Fibroblast of skin of abdomen (primary cell): ENCODE results near the gene EVI2B.
"Not testable (repeated sequence)": the region's sequence is repeated elsewhere in the genome, so short reads cannot be mapped to it uniquely, and the experiment has no call there.

Source experiments
- DNase-seq: peaks from one replicate; pipeline ENCODE4 v3.0.0-alpha.2; 2013

Gene EVI2B

GRCh38 chr17:31310260-31310659 lies 3.6 kb downstream of the EVI2B start:
- DNase-seq: no peak

- DNase-seq: no peak
These were observed 4.3 kb downstream of the EVI2B start for GRCh38 chr17:31309556-31309955.

- DNase-seq: no peak
These were observed 5.2 kb downstream of the EVI2B start for GRCh38 chr17:31308372-31309334.

- no peak for DNase-seq
These were observed 6.2 kb downstream of the EVI2B start for GRCh38 chr17:31307640-31308039.

GRCh38 chr17:31299624-31300023 lies 14.2 kb downstream of the EVI2B start:
- DNase-seq: no peak

GRCh38 chr17:31297090-31297489 lies 16.8 kb downstream of the EVI2B start, which contains the start of gene OMG:
TSS of gene OMG (minus strand) at chr17:31297239. CDS start at chr17:31296331, 908 bp downstream.
- DNase-seq: no peak

- no peak for DNase-seq
These were observed 17.7 kb downstream of the EVI2B start for GRCh38 chr17:31296142-31296541.

GRCh38 chr17:31295489-31295871 lies 18.4 kb downstream of the EVI2B start:
- no peak for DNase-seq

GRCh38 chr17:31294820-31295488 lies 18.9 kb downstream of the EVI2B start:
- DNase-seq: peak; percentile 80

- DNase-seq: no peak
These were observed 19.6 kb downstream of the EVI2B start for GRCh38 chr17:31294231-31294630.

GRCh38 chr17:31293581-31293980 lies 20.3 kb downstream of the EVI2B start:
- DNase-seq: peak; percentile 57

GRCh38 chr17:31291820-31292219 lies 22.0 kb downstream of the EVI2B start:
- peak; percentile 62 for DNase-seq

- no peak for DNase-seq
These were observed 24.1 kb downstream of the EVI2B start for GRCh38 chr17:31289790-31290189.

- not testable (repeated sequence) for DNase-seq
These were observed 25.9 kb downstream of the EVI2B start for GRCh38 chr17:31287932-31288331.

- DNase-seq: no peak
These were observed 27.3 kb downstream of the EVI2B start for GRCh38 chr17:31286587-31286986.

GRCh38 chr17:31283841-31284240 lies 30.0 kb downstream of the EVI2B start:
- DNase-seq: no peak

- no peak for DNase-seq
These were observed 32.8 kb downstream of the EVI2B start for GRCh38 chr17:31281061-31281460.

GRCh38 chr17:31279401-31279800 lies 34.5 kb downstream of the EVI2B start:
- no peak for DNase-seq

GRCh38 chr17:31275116-31275515 lies 38.7 kb downstream of the EVI2B start:
- DNase-seq: no peak

GRCh38 chr17:31274252-31274651 lies 39.6 kb downstream of the EVI2B start:
- peak; percentile 55 for DNase-seq

GRCh38 chr17:31273516-31273915 lies 40.3 kb downstream of the EVI2B start:
- no peak for DNase-seq

- DNase-seq: no peak
These were observed 41.1 kb downstream of the EVI2B start for GRCh38 chr17:31272803-31273202.

GRCh38 chr17:31272236-31272635 lies 41.6 kb downstream of the EVI2B start:
- DNase-seq: no peak

GRCh38 chr17:31269578-31269983 lies 44.3 kb downstream of the EVI2B start:
- DNase-seq: peak; percentile 99
